A549 (cell line): ENCODE results near the gene ARHGEF4. TPM values are rescaled to one million over a fixed set of nuclear protein-coding genes. Genes with fewer than 3 reads are reported as not detected.

Experiments
- ATAC-seq, 2 experiments: fragments of 200-7000 bp in 1 of 2; fragments of >200 bp in 1 of 2; cut with Nextera tagmentation in 1 of 2; cut with Tn5 transposase in 1 of 2; 3 replicates each; pipeline versions ENCODE4 v1.8.0 to v1.9.1; 2018 to 2020; ENCODE audit warnings: mild to moderate bottlenecking in 1 of 2, moderate library complexity in 1 of 2
- CTCF ChIA-PET: fragments of 300-600 bp; sonication (Branson Sonifier 250); formaldehyde crosslinking; extraction: SDS; loops from one replicate; lab custom pipeline; 2021; ENCODE audit warnings: antibody characterized with exemption, inconsistent platforms; lab: Yijun Ruan, JAX
- POLR2A ChIA-PET: fragments of 350-600 bp; formaldehyde crosslinking; extraction: SDS; loops from one replicate; lab custom pipeline; 2021; ENCODE audit warnings: antibody characterized with exemption, inconsistent platforms; lab: Yijun Ruan, JAX
- DNase-seq, 2 experiments: peaks; one replicate each; pipeline versions ENCODE4 v3.0.0 to v3.0.0-alpha.2; 2011 to 2016; ENCODE audit warnings: low read depth in 1 of 2, low spot score in 1 of 2
- FAIRE-seq: peaks from 2 replicates; lab custom pipeline; 2011; peaks lifted over from hg19 to GRCh38; lab: Jason Lieb, UNC
- H3K27ac ChIP-seq, 2 experiments: fragments of >200 bp; sonication (Bioruptor Twin); formaldehyde crosslinking; 3 replicates each; pipeline ENCODE4 v1.5.1; 2016 to 2017
- H3K4me1 ChIP-seq: fragments of >200 bp; sonication (Bioruptor Twin); formaldehyde crosslinking; 3 replicates; pipeline ENCODE4 v1.6.1; 2016
- H3K4me2 ChIP-seq: fragments of >200 bp; sonication (Bioruptor Twin); formaldehyde crosslinking; 3 replicates; pipeline ENCODE4 v1.6.1; 2016
- H3K4me3 ChIP-seq: fragments of >200 bp; sonication (Bioruptor Twin); formaldehyde crosslinking; 3 replicates; pipeline ENCODE4 v1.5.1; 2016
- H3K9me3 ChIP-seq: fragments of >200 bp; sonication (Bioruptor Twin); formaldehyde crosslinking; 3 replicates; pipeline ENCODE4 v1.6.1; 2016
- CBX8 ChIP-seq: fragments of 200-600 bp; sonication (generic); IDR thresholded peaks from 2 replicates; pipeline ENCODE4 v1.6.1; 2016
- CEBPB ChIP-seq, 2 experiments: fragments of >200 bp in 1 of 2; sonication (Bioruptor Twin) in 1 of 2; formaldehyde crosslinking in 1 of 2; IDR thresholded peaks; 2 replicates each; pipeline ENCODE4 v1.6.1; 2012 to 2016
- CHD2 ChIP-seq: fragments of 150-350 bp; IDR thresholded peaks from 2 replicates; pipeline ENCODE4 v1.6.1; 2014; ENCODE audit warnings: low read length; ENCODE audit not compliant: partially characterized antibody
- CHD4 ChIP-seq: fragments of 200-600 bp; sonication (generic); IDR thresholded peaks from 2 replicates; pipeline ENCODE4 v1.6.1; 2016; ENCODE audit warnings: antibody characterized with exemption, mild to moderate bottlenecking, borderline replicate concordance
- FOSL2 ChIP-seq, 2 experiments: fragments of 450-650 bp in 1 of 2; fragments of >200 bp in 1 of 2; sonication (Bioruptor Twin) in 1 of 2; formaldehyde crosslinking; IDR thresholded peaks; 2 replicates each; pipeline versions ENCODE4 v1.5.0 to v1.6.1; 2016 to 2020; ENCODE audit warnings: mild to moderate bottlenecking in 1 of 2, moderate library complexity in 1 of 2
- HES2 ChIP-seq: fragments of >200 bp; sonication (Bioruptor Twin); formaldehyde crosslinking; IDR thresholded peaks from 2 replicates; pipeline ENCODE4 v1.6.1; 2016
- HEYL ChIP-seq: fragments of 250-450 bp; sonication (Bioruptor Pico); IDR thresholded peaks from 2 replicates; pipeline ENCODE4 v1.8.0; 2021; ENCODE audit warnings: mild to moderate bottlenecking, moderate library complexity
- HOXA7 ChIP-seq: fragments of 250-450 bp; sonication (Bioruptor Pico); IDR thresholded peaks from 2 replicates; pipeline ENCODE4 v1.5.0; 2020; ENCODE audit warnings: mild to moderate bottlenecking, moderate library complexity
- KDM1A ChIP-seq: fragments of 200-600 bp; sonication (generic); IDR thresholded peaks from 2 replicates; pipeline ENCODE4 v1.6.1; 2016; ENCODE audit warnings: low read depth, mild to moderate bottlenecking
- KDM5A ChIP-seq: fragments of 200-600 bp; sonication (generic); IDR thresholded peaks from 2 replicates; pipeline ENCODE4 v1.6.1; 2016; ENCODE audit warnings: antibody characterized with exemption, mild to moderate bottlenecking
- MAFK ChIP-seq: fragments of 450-650 bp; IDR thresholded peaks from 2 replicates; pipeline ENCODE4 v1.6.1; 2014; ENCODE audit not compliant: partially characterized antibody
- MAX ChIP-seq: IDR thresholded peaks from 2 replicates; pipeline ENCODE4 v1.6.1; 2012
- MAZ ChIP-seq: fragments of 150-350 bp; IDR thresholded peaks from 2 replicates; pipeline ENCODE4 v1.6.1; 2014; ENCODE audit warnings: antibody characterized with exemption, low read depth, low read length, borderline replicate concordance
- PHF8 ChIP-seq: fragments of 200-600 bp; sonication (generic); IDR thresholded peaks from 2 replicates; pipeline ENCODE4 v1.6.1; 2016; ENCODE audit warnings: low read depth, mild to moderate bottlenecking, antibody characterized with exemption, moderate library complexity, borderline replicate concordance
- POLR2AphosphoS2 ChIP-seq: conservative IDR thresholded peaks from 2 replicates; pipeline ENCODE4 v1.6.1; 2012; ENCODE audit warnings: low read length, improper control_type of control experiment, inconsistent platforms
- RNF2 ChIP-seq: fragments of 200-600 bp; sonication (generic); IDR thresholded peaks from 2 replicates; pipeline ENCODE4 v1.6.1; 2016; ENCODE audit warnings: low read depth, mild to moderate bottlenecking, antibody characterized with exemption, moderate library complexity, borderline replicate concordance
- SREBF2 ChIP-seq: fragments of 450-650 bp; IDR thresholded peaks from 2 replicates; pipeline ENCODE4 v1.6.1; 2014; ENCODE audit warnings: mild to moderate bottlenecking, moderate library complexity
- TP53 ChIP-seq: fragments of 250-450 bp; sonication (Bioruptor Pico); IDR thresholded peaks from 2 replicates; pipeline ENCODE4 v1.5.0; 2021; ENCODE audit warnings: mild to moderate bottlenecking, moderate library complexity
- USF2 ChIP-seq: fragments of 450-650 bp; IDR thresholded peaks from 2 replicates; pipeline ENCODE4 v1.6.1; 2014; ENCODE audit warnings: antibody characterized with exemption
- ZFP36 ChIP-seq: fragments of 450-650 bp; IDR thresholded peaks from 2 replicates; pipeline ENCODE4 v1.6.1; 2014; ENCODE audit warnings: borderline replicate concordance; ENCODE audit not compliant: partially characterized antibody
- ZSCAN20 ChIP-seq: fragments of 250-450 bp; sonication (Bioruptor Pico); IDR thresholded peaks from 2 replicates; pipeline ENCODE4 v1.8.0; 2022; ENCODE audit warnings: mild to moderate bottlenecking, moderate library complexity
- WGBS: methylation state at CpG from one replicate; pipeline ENCODE4 v1.1.6; 2017; ENCODE audit errors: missing lambda C conversion rate; 5-methylcytosine and 5-hydroxymethylcytosine counted together
- polyA plus RNA-seq, 4 experiments: library from polyadenylated mRNA; depleted of rRNA in 3 of 4; stranded (reverse); fragments of >200 nt; fragmentation: RNase III in 1 of 4; extraction: RNeasy Plus Mini Kit Qiagen cat#74134 plus additional on column Dnase treatment in 1 of 4; gene quantifications; 2 replicates in 3 of 4; 3 replicates in 1 of 4; pipeline ENCODE4 v1.2.3, GENCODE V29; 2011 to 2017
- TF ChIP-seq, protein P1 (sequence below): fragments of 250-450 bp; sonication (Bioruptor Pico); IDR thresholded peaks from 2 replicates; pipeline ENCODE4 v1.5.0; 2021; ENCODE audit warnings: mild to moderate bottlenecking, moderate library complexity, borderline replicate concordance
- TF ChIP-seq, protein P2 (sequence below): fragments of 150-350 bp; IDR thresholded peaks from 2 replicates; pipeline ENCODE4 v1.6.1; 2014; ENCODE audit warnings: low read depth, mild to moderate bottlenecking, low read length

The ARHGEF4 gene
- polyA plus RNA-seq, 2 of the 4 experiments (the other 2 are of a cell fraction): 1.00 to 2.1 TPM

DNA sequence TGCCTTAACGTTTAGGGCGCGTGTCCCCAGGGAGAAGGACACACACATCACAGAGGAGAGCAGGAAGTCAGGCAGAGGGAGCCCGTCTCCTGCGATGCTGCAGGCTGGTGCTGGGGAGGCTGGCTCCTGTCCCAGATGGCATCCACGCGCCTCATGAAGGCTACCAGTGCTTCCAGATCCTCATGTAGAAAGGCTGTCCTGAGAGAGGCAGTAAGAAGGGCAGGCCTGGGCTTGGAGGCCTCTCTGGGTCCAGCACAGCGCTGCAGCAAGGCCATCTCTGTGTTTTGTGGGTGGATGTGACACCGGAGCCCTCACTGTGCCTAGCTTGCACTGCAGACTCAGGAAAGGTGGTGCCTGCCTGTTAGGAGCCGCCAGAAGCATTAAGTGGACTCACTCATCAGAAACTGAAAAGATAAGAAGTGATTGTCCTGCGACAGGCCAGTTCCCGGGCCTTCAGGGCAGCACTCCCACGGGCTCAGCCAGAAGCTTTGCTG, 193.8 kb downstream of the ARHGEF4 start:
- POLR2A ChIA-PET: no interaction called here
- Histone ChIP-seq H3K4me2 (no peak overlapping the region), H3K4me1 (peaks cover 9% of the 10 kb centered on the region), H3K9me3 (peaks cover 16% of the 10 kb centered on the region; the same call in 2 of the 3 replicates), H3K4me3 (no peak overlapping the region), H3K27ac (no peak overlapping the region)
- CTCF ChIA-PET: no interaction called here
- ATAC-seq (no peak), DNase-seq (no peak), FAIRE-seq (no peak)
- TF ChIP-seq USF2: no peak
- no peak for TF ChIP-seq HES2
- no peak for TF ChIP-seq HOXA7 (CRISPR knock-in tag)
- TF ChIP-seq RNF2: no peak
- no peak for TF ChIP-seq CHD2
- no peak for TF ChIP-seq MAFK
- no peak for TF ChIP-seq KDM5A
- no peak for TF ChIP-seq CBX8
- no peak for TF ChIP-seq MAX
- TF ChIP-seq, protein P1, sequence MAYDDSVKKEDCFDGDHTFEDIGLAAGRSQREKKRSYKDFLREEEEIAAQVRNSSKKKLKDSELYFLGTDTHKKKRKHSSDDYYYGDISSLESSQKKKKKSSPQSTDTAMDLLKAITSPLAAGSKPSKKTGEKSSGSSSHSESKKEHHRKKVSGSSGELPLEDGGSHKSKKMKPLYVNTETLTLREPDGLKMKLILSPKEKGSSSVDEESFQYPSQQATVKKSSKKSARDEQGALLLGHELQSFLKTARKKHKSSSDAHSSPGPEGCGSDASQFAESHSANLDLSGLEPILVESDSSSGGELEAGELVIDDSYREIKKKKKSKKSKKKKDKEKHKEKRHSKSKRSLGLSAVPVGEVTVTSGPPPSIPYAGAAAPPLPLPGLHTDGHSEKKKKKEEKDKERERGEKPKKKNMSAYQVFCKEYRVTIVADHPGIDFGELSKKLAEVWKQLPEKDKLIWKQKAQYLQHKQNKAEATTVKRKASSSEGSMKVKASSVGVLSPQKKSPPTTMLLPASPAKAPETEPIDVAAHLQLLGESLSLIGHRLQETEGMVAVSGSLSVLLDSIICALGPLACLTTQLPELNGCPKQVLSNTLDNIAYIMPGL (CRISPR knock-in tag): no peak
- TF ChIP-seq MAZ: no peak
- no peak for TF ChIP-seq POLR2AphosphoS2
- no peak for TF ChIP-seq CHD4
- TF ChIP-seq, protein P2, sequence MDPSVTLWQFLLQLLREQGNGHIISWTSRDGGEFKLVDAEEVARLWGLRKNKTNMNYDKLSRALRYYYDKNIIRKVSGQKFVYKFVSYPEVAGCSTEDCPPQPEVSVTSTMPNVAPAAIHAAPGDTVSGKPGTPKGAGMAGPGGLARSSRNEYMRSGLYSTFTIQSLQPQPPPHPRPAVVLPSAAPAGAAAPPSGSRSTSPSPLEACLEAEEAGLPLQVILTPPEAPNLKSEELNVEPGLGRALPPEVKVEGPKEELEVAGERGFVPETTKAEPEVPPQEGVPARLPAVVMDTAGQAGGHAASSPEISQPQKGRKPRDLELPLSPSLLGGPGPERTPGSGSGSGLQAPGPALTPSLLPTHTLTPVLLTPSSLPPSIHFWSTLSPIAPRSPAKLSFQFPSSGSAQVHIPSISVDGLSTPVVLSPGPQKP: no peak
- no peak for TF ChIP-seq ZSCAN20 (CRISPR knock-in tag)
- TF ChIP-seq FOSL2 (IDR thresholded peaks at IDR 0.05): no peak
- no peak for TF ChIP-seq FOSL2 (CRISPR knock-in tag; IDR thresholded peaks at IDR 0.05)
- TF ChIP-seq, all 56 proteins: peak for 0
- WGBS: 79% methylated on average over 11 of the region's 13 CpGs

DNA sequence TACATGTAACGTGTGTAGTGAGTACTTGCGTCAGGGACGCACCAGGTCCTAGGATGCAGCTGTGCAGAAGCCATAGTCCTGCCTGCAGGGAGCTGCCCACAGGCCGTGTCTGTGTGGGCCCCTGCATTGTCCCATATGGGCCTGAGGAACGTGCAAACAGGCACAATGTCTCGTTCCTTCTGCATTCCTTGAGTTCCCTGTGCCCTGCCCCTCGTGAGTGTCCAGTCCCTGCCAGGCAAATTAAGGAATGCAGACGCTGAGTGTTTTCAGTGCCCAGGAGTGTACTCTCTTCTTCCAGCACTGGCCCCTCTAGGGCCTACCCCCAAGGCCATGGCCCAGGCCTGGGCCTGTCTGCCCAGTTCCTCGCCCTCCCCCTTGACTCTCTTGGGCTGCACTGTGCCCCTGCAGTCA, 194.7 kb downstream of the ARHGEF4 start:
- Histone ChIP-seq H3K27ac (no peak overlapping the region), H3K9me3 (peaks cover 12% of the 10 kb centered on the region; the same call in 1 of the 3 replicates), H3K4me3 (no peak overlapping the region), H3K4me2 (no peak overlapping the region)
- no peak for DNase-seq
- TF ChIP-seq HEYL (CRISPR knock-in tag): no peak
- TF ChIP-seq, all 56 proteins: peak for 0
- POLR2A ChIA-PET: no interaction called here
- CTCF ChIA-PET: interaction anchor here (1.2 kb wide), 1 partner anchor 33 kb away, joined by 3 read pairs; no protein-coding TSS in a partner anchor
- FAIRE-seq (no peak), ATAC-seq (no peak)
- H3K4me1 ChIP-seq: peaks cover 9% of the 10 kb centered on the region
- 81% methylated on average over 8 of the region's 9 CpGs for WGBS

DNA sequence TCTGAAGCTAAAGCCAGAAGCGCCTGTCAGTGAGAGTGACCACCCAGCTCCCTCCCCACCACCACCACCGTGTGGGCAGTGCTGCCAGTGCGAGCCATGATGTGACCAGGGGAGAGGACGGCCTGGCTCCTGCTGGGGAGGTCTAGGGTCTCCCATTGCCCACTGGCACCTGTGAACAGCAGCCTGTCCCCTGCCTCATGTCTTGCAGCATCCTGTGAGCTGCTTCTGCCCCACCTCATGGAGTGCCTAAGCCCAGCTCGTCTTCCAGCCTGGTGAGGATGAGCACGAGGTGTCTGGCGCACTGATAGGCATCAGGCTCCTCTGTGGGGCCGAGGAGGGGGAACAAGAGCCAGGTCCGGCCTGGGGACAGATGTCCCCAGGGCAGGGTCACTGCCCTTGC, 195.2 kb downstream of the ARHGEF4 start:
- H3K9me3 ChIP-seq: peaks cover 10% of the 10 kb centered on the region; the same call in 1 of the 3 replicates
- no peak for TF ChIP-seq CEBPB (IDR thresholded peaks at IDR 0.05)
- no peak for TF ChIP-seq TP53
- TF ChIP-seq POLR2AphosphoS2: no peak
- TF ChIP-seq KDM1A: no peak
- TF ChIP-seq SREBF2: no peak
- no peak for TF ChIP-seq HES2
- TF ChIP-seq MAFK: no peak
- no peak for TF ChIP-seq PHF8
- no peak for TF ChIP-seq ZFP36
- no peak for TF ChIP-seq HOXA7 (CRISPR knock-in tag)
- no peak for TF ChIP-seq RNF2
- no peak for TF ChIP-seq USF2
- TF ChIP-seq, all 56 proteins: peak for 0
- ChIA-PET POLR2A (no interaction called here), CTCF (interaction anchor here (0.7 to 1.2 kb wide), 2 partner anchors 34 to 67 kb away, joined by 3 read pairs; no protein-coding TSS in a partner anchor)
- Histone ChIP-seq H3K27ac (no peak overlapping the region), H3K4me2 (no peak overlapping the region), H3K4me1 (peaks cover 9% of the 10 kb centered on the region), H3K4me3 (no peak overlapping the region)
- FAIRE-seq (no peak), DNase-seq (no peak), ATAC-seq (peak in 1 of 2 experiments; percentile 16; a peak in 1 of 6 replicates)
- 63% methylated on average over 4 of the region's 9 CpGs for WGBS
